Measurements from ENCODE around the gene ZNF239.

DNA sequence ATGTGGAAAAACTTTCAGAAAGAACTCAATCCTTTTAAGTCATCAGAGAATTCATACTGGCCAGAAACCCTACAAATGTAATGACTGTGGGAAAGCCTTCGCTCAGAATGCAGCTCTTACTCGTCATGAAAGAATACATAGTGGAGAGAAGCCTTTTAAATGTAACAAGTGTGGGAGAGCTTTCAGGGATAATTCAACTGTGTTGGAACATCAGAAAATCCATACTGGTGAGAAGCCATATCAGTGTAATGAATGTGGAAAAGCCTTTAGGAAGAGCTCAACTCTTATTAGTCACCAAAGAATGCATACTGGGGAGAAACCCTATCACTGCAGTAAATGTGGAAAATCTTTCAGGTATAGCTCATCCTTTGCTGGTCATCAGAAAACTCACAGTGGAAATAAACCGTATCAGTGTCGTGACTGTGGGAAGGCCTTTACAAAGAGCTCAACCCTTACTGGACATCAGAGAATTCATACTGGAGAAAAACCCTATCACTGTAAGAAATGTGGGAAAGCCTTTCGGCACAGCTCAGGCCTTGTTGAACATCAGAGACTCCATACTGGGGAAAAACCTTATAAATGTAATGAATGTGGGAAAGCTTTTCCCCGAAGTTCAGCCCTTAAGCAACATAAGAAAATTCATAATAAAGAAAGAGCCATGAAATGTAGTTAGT, 42.4 kb upstream of the ZNF239 start:
- no peak for TF ChIP-seq EZH2phosphoT487 (IDR thresholded peaks at IDR 0.05; ENCODE audit: borderline replicate concordance)
- TF ChIP-seq, protein P1, sequence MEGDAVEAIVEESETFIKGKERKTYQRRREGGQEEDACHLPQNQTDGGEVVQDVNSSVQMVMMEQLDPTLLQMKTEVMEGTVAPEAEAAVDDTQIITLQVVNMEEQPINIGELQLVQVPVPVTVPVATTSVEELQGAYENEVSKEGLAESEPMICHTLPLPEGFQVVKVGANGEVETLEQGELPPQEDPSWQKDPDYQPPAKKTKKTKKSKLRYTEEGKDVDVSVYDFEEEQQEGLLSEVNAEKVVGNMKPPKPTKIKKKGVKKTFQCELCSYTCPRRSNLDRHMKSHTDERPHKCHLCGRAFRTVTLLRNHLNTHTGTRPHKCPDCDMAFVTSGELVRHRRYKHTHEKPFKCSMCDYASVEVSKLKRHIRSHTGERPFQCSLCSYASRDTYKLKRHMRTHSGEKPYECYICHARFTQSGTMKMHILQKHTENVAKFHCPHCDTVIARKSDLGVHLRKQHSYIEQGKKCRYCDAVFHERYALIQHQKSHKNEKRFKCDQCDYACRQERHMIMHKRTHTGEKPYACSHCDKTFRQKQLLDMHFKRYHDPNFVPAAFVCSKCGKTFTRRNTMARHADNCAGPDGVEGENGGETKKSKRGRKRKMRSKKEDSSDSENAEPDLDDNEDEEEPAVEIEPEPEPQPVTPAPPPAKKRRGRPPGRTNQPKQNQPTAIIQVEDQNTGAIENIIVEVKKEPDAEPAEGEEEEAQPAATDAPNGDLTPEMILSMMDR (conservative IDR thresholded peaks at IDR 0.05; ENCODE audit: low read length) = no peak

Data from Loucy (cell line).